GM21528 (cell line): ENCODE measurements around the gene KY.

ENCODE experiments used
- ATAC-seq: cut with Tn5 transposase; IDR thresholded peaks from one replicate; pipeline ENCODE4 v1.9.1; 2021; ENCODE audit warnings: mild to moderate bottlenecking, moderate library complexity; ENCODE audit not compliant: unreplicated experiment, low FRiP score

Gene KY

DNA sequence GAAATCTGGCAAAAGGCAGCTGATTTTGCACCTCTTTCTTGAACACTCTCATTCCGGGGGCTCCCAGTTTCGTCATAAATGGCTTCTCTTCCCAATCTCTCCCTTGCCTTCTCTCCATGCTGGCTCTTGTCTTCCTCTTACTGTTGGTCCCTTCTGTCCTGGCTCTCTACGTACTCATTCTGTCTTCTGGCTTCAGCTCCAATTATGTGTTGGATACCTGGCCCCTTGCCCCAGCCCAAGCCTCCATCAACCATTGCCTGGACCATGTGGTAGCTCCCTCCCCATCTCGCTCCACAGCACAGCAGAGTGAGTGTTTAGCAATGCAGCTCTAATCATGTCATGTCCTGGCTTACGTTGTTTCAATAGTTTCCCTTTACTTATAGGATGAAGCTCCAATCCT, 21.7 kb upstream of the KY start:
- no peak for ATAC-seq

DNA sequence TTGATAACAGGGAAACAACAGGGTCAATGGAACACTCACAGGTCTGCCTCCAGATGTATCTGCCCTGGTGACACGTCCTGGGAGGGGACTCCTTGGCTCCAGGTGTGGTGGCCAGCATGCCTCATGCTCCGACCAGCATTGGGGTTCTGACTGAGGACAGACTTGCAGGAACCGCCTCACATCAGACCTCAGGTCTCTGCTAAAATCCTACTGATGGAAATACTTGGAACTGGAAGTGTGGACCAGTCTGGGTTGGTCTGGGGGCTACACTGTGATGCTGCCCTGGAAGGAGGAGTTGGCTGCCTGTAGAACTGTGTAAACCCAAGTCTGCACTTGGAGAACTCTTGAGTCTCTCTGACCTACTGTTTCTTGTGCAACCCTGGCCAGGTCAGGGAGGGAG, 17.1 kb upstream of the KY start:
- no peak for ATAC-seq

DNA sequence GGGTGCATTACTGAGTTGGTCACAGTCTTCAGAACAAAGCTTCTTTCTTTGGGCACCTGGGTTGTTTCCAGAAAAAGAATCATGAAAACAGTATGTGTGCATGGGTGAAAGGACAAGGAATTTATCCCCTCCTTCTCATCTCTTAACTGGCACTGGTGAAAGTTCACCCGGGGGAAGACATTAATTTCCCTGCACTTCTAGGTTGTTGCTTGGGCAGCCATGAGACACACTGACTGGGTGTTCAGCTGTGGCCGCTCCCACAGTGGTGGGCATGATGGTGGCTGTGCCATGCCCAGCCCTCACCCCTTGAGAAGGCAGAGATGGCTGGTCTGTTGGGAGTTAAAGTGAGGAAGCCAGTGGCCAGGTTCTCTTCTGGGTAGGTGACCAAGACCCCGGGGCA, 16.6 kb upstream of the KY start:
- no peak for ATAC-seq

DNA sequence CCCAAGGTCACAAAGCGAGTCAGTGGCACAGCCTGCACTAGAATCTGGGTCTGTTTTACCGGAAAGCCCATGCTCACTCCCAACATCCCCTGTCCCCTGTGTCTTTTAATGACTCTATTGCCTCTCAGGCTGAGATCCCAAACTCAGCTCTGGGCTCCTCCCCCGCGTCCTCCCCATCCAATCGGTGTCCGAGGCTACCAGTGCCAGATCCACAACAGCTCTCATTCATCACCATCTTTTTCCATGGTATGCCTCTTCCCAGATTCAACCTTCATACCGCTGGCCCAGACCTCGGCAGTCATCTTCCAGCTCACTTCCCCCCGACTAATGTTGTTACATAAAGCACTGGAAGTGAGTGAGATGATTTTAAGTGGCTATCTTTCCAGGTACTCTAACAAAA, 16.1 kb upstream of the KY start:
- no peak for ATAC-seq

DNA sequence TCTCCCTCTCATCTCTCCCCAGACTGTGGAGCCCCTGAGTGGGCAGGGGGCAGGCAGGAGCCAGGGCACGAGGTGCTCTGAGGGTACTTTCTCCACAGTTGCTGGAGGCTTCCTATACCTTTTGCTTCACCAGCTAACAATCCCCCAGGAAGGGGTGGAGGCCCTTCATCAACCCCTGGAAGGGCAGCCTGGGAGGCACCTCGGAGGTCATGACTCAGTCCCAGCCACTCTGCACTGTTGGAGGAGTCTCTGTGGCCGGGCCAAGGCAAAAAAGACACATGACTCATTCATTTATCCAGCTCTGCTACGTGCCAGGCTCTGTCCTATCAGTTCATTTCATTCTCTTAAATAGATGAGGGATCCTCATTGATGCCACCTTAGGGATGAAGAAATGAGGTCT, 15.6 kb upstream of the KY start:
- ATAC-seq, result no peak

DNA sequence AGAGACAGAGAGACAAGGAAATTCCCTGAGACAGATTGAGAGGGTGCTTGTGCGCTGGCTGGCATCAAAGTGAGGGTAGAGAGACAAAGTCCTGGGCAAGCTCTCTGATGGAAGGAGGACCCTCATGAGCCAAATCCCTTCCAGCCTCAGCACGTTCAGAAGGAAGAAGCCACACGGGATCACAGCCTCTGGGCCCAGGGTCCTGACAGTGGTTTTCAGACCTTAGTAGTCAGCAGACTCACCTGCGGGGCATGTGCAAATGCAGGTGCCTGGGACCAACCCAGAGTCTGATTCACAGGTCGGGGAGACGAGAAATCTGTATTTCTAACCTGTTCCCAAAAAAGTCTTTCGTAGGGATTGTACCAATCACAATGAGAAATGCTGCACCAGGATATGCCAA, 15.2 kb upstream of the KY start:
- ATAC-seq, result no peak

DNA sequence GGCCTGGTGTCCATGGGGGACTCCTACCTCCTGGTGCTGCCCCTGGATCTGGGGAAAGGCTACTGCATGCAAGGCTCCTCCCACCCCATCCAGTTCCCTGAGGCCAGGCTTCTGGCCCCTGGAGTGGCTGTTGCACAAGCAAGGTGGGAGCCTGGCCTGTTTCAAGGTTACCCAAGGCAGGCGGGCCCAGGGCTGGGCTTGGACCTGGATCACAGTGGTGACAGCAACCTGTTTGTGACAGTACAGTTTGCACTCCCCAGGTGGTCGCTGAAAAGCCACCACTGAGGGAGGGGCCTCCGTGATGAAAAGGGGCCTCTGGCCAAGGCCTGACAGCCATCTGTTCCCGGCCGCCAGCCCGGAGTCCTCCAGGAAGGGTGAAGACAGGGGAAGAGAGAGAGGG, 14.4 kb upstream of the KY start:
- ATAC-seq, result no peak

DNA sequence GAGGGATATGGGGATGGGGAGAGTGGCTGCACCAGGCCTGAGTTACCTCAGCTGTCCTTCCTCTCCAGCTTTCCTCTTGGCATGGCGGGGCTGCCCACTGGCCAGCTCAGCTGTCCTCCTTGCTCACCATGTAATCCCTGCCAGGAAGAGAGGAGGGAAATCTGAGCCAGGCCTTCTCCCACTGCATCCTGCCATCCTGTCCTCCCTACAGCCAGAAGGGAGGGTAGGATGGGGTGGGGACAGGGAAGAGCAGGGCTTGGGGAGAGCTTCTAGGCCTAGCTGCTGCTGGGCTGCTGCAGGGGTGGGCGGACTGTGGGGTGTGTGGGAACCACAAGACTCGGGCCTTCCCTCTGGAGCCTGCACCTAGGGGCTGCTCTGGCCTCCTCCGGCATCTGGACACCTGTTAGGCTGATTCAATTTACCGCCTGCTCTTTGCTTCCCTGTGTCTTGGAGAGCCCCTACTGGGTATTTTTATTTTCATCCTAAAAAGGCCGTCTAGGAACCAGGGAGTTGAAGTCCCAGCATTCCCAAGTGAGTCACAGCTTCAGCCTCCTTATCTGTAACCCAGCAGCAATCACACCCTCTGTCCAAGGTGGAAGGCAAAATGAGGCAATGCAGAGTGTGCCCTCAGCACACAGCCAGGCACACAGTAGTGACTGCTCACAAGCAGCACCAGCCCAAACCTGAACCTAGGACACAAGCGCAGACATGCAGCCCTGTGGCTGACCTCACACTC, 13.1 kb upstream of the KY start:
- no peak for ATAC-seq

DNA sequence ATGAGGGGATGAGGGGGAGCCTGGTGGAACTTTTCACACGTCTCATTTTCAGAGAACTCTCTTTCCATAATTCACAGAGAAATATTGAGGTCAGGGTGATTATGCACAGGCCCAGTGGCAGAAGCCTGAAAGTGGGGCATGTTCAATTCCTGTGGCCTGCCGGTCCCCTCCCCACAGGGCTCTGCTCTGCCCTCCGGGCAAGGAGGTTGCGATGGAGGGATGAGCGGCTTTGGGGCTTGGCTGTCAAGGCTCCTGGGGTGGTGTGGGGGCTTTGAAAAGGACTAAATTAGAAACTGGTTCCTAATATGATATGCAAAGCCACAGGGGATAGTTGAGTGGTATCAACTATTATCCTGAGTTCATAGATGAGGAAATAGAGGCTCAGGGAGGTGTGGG, 9.2 kb upstream of the KY start:
- ATAC-seq, result no peak

DNA sequence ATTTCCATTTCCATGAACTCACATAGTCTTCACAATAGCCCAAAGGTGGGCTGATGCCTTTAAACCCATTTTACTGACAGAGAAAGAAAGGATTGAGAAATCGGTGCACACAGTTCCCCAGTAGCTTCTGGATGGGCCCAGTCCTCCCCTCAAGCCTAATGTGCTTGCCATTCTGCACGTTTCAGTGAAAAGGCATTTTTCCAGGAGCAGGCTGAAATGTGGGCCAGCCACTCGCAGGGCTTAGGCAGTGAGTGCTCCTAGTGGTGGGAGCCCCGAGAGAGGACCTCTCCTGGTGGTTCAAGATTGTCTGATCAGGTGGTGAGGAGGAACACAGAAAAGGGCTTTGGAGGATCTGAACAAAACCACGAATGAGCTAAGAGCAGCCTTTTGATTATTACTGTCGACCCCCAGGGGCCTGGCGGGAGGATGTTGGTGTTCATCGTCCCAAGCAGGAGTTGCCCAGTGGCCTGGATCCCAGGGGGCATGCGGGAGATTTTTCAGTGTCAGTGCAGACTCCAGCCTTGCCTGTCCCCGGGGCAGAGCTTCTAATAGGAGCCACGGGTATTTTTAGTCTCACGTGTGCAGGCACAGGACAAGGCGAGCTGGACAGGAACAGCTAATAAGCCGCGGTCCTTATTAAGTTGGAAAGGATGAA, 8.7 kb upstream of the KY start:
- ATAC-seq, result no peak

DNA sequence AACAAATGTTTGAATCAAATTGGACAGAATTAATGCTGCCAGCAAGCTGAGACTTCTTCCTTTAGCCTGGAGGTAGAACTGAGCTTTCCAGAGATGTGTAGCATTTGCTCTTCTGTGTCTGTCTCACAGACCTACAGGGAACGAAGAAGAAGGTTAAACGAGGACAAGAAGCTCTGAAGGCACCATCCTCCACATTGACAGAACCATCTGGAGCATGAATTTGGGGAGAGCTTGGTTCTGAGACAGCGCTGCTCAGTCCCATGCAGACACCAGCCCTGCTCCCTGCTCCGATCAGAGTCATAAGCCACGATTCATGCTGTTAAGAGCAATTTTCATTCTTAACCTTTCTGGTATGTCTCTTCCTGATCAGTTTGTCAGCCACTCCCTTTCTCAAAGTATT, 7.7 kb upstream of the KY start:
- ATAC-seq, result no peak

DNA sequence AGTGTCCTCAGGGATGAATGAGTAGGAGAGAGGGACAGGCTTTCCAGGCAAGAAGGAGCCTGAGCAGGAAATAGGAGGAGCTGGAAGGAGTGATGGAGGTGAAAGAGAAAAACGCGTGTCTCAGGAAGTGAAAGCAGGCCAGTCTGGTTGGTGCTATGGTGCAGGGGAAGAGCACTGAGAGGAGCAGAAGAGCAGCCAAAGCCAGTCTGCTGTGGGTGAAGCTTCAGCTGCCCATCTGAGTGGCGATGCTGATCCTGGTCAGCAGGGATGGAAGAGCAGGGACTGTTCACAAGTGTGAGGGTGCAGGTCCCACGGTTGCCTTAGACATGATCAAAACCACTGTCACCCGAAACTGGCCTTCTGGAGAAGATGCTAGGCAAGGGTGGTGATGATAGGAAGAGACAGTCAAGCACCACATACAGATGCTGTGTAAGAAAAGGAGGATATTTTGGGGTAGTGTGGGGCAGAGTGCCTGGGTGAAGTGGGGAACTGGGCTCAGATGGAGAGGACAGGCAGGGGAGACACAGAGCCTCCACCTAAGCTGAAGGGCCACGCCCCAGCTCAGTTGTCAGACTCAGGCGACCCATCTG, 5.5 kb upstream of the KY start:
- ATAC-seq, result no peak

DNA sequence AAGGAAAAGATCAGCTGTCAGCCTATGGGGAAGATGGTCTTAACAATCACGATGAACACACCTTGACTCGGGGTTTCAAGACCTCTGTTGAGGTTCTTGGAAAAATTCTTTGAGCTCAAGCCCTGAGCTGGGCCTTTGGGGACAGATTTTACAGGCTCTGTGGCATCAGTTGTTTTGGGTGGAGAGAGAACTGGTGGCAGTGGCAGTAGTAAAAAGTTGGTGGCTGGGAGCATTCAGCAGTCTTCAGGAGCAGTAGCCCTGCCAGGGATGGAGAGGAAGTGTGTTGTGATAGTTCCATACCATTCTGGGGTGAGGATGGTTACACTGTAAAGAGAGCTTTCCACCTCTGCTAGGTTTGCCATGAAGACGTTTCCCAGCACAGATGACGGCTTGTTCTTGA, 4.9 kb upstream of the KY start:
- no peak for ATAC-seq

DNA sequence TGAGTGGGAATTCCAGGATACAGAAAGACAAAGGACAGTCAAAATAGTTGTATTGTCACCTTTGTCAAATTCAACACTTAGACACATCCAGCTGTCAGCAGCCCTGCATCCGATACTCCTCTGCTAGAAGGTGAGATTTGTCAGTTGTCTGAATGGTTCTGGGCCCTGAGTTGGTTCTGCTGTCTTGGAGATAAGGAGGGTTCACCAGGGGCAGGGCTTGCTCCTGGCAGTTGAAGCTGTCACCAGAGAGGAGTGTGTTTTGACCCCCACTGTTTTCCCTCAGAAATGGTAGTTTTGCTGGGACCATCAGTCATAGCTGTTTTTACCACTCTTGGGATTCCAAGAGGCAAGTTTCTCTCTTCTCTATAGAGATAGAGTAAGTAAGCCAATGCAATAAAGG, 3.2 kb upstream of the KY start:
- no peak for ATAC-seq

DNA sequence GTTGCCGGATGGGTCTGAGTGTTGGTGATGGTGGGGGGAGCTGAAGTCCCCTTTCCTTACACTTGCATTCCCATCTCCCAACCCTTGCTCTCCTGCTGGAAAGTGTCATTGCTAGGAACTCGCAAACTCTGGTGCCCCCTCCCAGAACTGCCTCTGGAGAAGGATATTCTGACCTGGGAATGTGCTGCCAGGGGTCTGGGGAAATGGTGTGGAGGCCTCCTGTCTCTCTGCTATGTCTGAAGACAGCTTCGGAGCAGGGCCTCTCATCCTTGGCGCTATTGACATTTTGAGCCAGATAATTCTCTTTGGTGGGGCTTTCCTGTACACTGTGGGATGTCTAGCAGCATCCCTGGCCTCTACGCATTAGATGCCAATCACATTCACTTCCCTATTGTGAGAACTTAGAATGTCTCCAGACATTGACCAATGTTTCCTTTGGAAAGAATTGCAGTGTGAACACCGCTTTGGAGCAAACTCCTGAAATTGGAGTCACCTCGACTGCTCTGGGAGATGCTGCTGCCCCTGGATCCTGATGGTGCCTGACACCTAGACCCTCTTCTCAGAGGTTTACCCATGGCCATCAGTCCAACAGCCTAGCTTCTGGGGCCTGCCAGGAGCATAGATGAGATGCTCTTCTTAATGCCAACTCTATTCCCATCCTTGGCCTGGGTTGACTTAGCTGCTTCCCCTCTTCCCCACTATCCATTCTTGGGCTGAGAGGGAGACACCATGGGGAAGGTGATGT, 2.2 kb upstream of the KY start:
- no peak for ATAC-seq

DNA sequence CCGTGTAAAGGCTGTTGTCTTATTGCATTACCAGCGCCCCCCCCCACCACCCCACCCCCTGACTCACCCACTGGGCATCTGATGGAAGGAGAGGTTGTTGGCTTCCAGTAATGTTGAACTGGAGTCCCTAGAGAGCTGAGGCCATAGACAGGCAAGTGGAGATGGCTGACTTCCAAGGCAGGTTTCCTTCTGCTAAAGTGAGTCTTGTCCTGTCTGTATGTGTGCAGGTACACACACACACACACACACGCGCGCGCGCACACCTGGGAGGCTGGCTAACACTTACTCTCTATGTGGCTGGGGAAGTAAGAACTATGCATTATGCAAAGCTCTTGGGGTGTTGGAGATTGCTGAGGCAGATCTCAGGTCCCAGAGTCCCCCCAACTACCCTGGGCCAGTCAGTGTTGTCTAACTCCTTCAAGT, 1.6 kb upstream of the KY start:
- ATAC-seq, result no peak

DNA sequence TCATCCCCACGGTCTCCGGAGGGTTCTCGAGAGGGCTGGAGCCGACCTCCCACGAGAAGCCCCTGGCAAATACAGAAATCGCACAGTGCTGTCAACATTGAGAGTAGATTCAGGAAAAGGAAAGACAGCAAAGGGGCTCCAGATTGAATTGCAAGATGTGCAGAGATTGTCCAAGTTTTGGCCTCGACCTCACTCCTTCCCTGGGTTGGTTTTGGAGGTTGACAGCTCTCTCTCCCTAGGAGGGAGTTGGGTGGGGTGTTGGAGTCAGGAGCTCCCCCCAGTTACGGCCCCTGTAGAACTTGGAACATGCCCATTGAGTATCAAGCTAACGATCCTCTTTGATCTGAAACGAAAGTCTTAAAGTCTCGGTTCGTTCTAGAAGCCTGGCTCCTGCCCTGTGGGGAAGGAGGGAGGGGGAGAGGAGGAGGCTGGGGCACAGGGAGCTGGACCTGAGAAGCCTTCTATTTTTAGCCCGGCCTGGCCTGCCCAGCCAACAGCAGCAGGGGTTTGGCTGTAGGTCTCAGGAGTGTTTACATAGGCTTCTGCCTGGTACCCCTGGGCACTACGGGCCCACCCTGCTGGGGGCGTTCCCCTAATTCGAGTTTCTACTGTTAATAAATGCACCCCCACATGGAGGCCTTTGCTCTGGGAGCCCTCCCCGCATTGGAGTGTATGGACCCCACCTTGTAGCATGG, 672 bp upstream of the KY start:
- ATAC-seq, result no peak

DNA sequence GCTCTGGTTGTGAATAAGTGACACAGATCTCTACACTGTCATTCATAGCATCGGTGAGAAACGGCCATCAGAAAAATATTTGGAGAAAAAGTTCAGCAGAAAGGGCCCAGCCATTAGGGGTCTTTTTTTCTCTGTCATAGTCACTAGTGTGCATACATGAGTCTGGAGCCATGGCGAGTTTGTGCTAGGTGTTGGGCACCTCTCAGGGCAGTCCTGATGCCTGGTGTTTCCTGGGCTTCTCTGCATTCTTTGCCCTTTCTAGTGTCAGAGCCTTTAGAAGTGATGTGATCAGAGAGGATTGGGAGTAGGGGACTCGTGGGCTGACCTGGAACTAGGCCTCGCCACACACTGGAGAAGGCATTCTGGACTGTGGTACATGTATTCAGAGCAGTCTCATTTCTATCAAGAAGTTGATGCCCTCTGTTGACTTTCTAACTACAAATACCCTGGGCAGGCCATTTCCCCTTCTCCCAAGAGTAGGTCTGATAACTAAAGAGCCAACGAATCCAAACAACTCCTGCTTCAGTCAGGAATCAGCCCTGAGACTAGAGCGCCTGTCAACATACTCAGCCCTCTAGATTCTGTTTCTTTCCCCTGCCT, 1.6 kb downstream of the KY start:
- no peak for ATAC-seq

DNA sequence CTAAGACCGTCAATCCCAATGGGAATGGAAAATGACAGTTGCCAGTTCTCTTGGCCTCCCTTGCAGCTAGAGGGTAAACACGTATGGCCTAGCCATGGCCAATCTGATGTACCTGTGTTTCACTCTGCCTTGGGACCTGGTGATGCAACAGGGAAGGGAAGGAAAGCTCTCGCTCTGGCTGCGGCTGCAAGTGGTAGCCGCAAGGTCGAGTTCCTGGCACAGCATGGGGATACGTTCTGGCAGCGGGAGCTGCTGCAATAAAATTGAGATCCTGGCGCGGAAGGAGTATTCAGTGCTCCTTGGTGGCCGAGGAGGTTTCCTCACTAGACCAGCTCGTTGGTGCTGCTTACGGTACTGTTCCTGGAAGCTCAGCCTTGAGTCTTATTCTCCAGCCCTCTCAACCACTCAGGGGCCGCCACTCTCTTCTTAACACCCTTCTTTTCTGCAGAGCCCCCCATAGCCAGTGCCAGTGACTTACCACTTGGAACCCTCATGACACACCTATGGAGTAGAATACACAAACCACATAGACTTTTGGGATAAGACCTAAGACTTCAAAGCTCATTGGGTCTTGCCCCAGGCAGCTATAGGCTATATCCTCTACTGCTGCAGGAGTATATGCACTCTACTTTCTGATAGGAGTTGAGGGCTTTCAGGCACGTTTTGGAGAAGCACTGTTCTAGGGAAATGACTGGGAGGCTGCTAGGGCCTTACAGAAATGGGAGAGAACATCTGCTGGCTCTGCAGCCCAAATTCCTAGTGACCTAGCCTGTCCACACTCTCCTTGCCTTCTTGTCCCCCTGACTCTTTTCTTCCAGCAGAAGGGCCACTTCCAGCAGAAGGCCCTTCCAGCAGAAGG, 2.7 kb downstream of the KY start:
- no peak for ATAC-seq

DNA sequence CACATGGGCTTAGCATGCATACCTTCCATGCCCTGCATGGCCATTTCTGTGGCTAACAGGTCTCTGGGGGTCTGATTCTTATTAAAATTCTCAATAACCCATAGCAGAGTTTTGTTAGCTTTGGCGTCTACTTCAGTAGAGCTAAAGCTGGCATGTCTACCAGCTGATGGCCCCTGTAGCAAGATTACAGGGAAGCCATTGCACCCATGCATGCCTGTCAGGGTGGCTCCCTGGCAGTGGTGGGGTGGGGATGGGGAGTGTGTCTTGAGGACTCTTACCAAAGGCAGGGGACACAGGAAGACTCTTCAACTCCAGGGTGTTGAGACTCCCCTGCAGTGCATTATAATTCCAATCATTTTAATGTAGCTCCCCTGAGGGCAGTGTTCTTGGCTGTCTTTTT, 4.7 kb downstream of the KY start:
- ATAC-seq, result no peak
